HEK293 (cell line): ENCODE results near the gene ADM5.

Source experiments
- BCL6B ChIP-seq: fragments of 450-650 bp; formaldehyde crosslinking; IDR thresholded peaks from 2 replicates; pipeline ENCODE4 v1.5.1; 2017; ENCODE audit warnings: missing biosample characterization, missing genetic modification characterization
- KLF1 ChIP-seq: fragments of 450-650 bp; formaldehyde crosslinking; IDR thresholded peaks from 2 replicates; pipeline ENCODE4 v1.5.1; 2016; ENCODE audit warnings: missing biosample characterization, missing genetic modification characterization
- KLF10 ChIP-seq: fragments of 450-650 bp; IDR thresholded peaks from 2 replicates; pipeline ENCODE4 v1.5.1; 2018; ENCODE audit warnings: missing biosample characterization, mild to moderate bottlenecking, missing genetic modification characterization
- MYNN ChIP-seq: fragments of 450-650 bp; formaldehyde crosslinking; IDR thresholded peaks from 2 replicates; pipeline ENCODE4 v1.5.1; 2016; ENCODE audit warnings: missing biosample characterization, missing genetic modification characterization, borderline replicate concordance
- OSR2 ChIP-seq: fragments of 450-650 bp; formaldehyde crosslinking; IDR thresholded peaks from 2 replicates; pipeline ENCODE4 v1.5.1; 2016; ENCODE audit warnings: missing biosample characterization, missing genetic modification characterization
- PATZ1 ChIP-seq: fragments of 450-650 bp; formaldehyde crosslinking; IDR thresholded peaks from 2 replicates; pipeline ENCODE4 v1.5.1; 2016; ENCODE audit warnings: missing biosample characterization, missing genetic modification characterization
- REPIN1 ChIP-seq: fragments of 450-650 bp; formaldehyde crosslinking; IDR thresholded peaks from 2 replicates; pipeline ENCODE4 v1.5.1; 2017; ENCODE audit warnings: missing biosample characterization, missing genetic modification characterization, low read depth
- SCRT2 ChIP-seq: fragments of 450-650 bp; formaldehyde crosslinking; IDR thresholded peaks from 2 replicates; pipeline ENCODE4 v1.5.1; 2016; ENCODE audit warnings: missing biosample characterization, missing genetic modification characterization
- ZNF157 ChIP-seq: fragments of 450-650 bp; formaldehyde crosslinking; IDR thresholded peaks from 2 replicates; pipeline ENCODE4 v1.5.1; 2016; ENCODE audit warnings: missing biosample characterization, missing genetic modification characterization
- ZNF184 ChIP-seq: fragments of 450-650 bp; IDR thresholded peaks from 2 replicates; pipeline ENCODE4 v1.5.1; 2018; ENCODE audit warnings: missing biosample characterization, mild to moderate bottlenecking, missing genetic modification characterization
- ZNF221 ChIP-seq: fragments of 450-650 bp; formaldehyde crosslinking; IDR thresholded peaks from 2 replicates; pipeline ENCODE4 v1.5.1; 2017; ENCODE audit warnings: missing biosample characterization, missing genetic modification characterization, borderline replicate concordance
- ZNF280D ChIP-seq: fragments of 450-650 bp; formaldehyde crosslinking; IDR thresholded peaks from 2 replicates; pipeline ENCODE4 v1.5.1; 2016; ENCODE audit warnings: missing biosample characterization, missing genetic modification characterization
- ZNF292 ChIP-seq: fragments of 450-650 bp; formaldehyde crosslinking; IDR thresholded peaks from 2 replicates; pipeline ENCODE4 v1.5.1; 2016; ENCODE audit warnings: low read depth, missing biosample characterization, missing genetic modification characterization, borderline replicate concordance
- ZNF354C ChIP-seq: fragments of 450-650 bp; formaldehyde crosslinking; IDR thresholded peaks from 2 replicates; pipeline ENCODE4 v1.5.1; 2016; ENCODE audit warnings: missing biosample characterization, missing genetic modification characterization, low read depth, borderline replicate concordance
- ZNF48 ChIP-seq: fragments of 450-650 bp; formaldehyde crosslinking; IDR thresholded peaks from 2 replicates; pipeline ENCODE4 v1.5.1; 2016; ENCODE audit warnings: missing biosample characterization, missing genetic modification characterization
- ZNF510 ChIP-seq: fragments of 450-650 bp; formaldehyde crosslinking; IDR thresholded peaks from 2 replicates; pipeline ENCODE4 v1.5.1; 2018; ENCODE audit warnings: mild to moderate bottlenecking, missing genetic modification characterization, missing biosample characterization; ENCODE audit not compliant: insufficient replicate concordance
- ZNF529 ChIP-seq: fragments of 450-650 bp; formaldehyde crosslinking; IDR thresholded peaks from 2 replicates; pipeline ENCODE4 v1.5.1; 2017; ENCODE audit warnings: missing genetic modification characterization, missing biosample characterization; ENCODE audit not compliant: insufficient replicate concordance
- ZNF548 ChIP-seq: fragments of 450-650 bp; formaldehyde crosslinking; IDR thresholded peaks from 2 replicates; pipeline ENCODE4 v1.5.1; 2016; ENCODE audit warnings: missing biosample characterization, missing genetic modification characterization
- ZNF549 ChIP-seq: fragments of 450-650 bp; IDR thresholded peaks from 2 replicates; pipeline ENCODE4 v1.5.1; 2018; ENCODE audit warnings: missing biosample characterization, missing genetic modification characterization, mild to moderate bottlenecking, inconsistent platforms, moderate library complexity
- ZNF629 ChIP-seq: fragments of 450-650 bp; formaldehyde crosslinking; IDR thresholded peaks from 2 replicates; pipeline ENCODE4 v1.5.1; 2017; ENCODE audit warnings: missing biosample characterization, missing genetic modification characterization
- ZNF639 ChIP-seq: fragments of 450-650 bp; formaldehyde crosslinking; IDR thresholded peaks from 2 replicates; pipeline ENCODE4 v1.5.1; 2016; ENCODE audit warnings: missing biosample characterization, missing genetic modification characterization
- ZNF664 ChIP-seq: fragments of 450-650 bp; formaldehyde crosslinking; IDR thresholded peaks from 2 replicates; pipeline ENCODE4 v1.5.1; 2016; ENCODE audit warnings: missing biosample characterization, missing genetic modification characterization
- ZNF701 ChIP-seq: fragments of 450-650 bp; formaldehyde crosslinking; IDR thresholded peaks from 2 replicates; pipeline ENCODE4 v1.5.1; 2016; ENCODE audit warnings: missing biosample characterization, missing genetic modification characterization
- ZNF777 ChIP-seq: fragments of 450-650 bp; formaldehyde crosslinking; IDR thresholded peaks from 2 replicates; pipeline ENCODE4 v1.5.1; 2017; ENCODE audit warnings: missing biosample characterization, missing genetic modification characterization, borderline replicate concordance
- ZNF830 ChIP-seq: fragments of 450-650 bp; IDR thresholded peaks from 2 replicates; pipeline ENCODE4 v1.5.0; 2018; ENCODE audit warnings: missing biosample characterization, missing genetic modification characterization, low read depth, mild to moderate bottlenecking, moderate library complexity
- ZNF843 ChIP-seq: fragments of 450-650 bp; formaldehyde crosslinking; IDR thresholded peaks from 2 replicates; pipeline ENCODE4 v1.5.1; 2016; ENCODE audit warnings: missing biosample characterization, missing genetic modification characterization
- ZSCAN4 ChIP-seq: fragments of 450-650 bp; formaldehyde crosslinking; IDR thresholded peaks from 2 replicates; pipeline ENCODE4 v1.5.1; 2017; ENCODE audit warnings: missing biosample characterization, missing genetic modification characterization
- TF ChIP-seq, protein P1 (sequence below): fragments of 450-650 bp; formaldehyde crosslinking; IDR thresholded peaks from 2 replicates; pipeline ENCODE4 v1.5.0; 2017; ENCODE audit warnings: missing biosample characterization, missing genetic modification characterization, borderline replicate concordance

The ADM5 gene

GRCh38 chr19:49677901-49678674 is 11.3 kb upstream of the ADM5 start (continued):
- TF ChIP-seq ZNF157 (tag by site-specific recombination) (no peak), ZNF292 (tag by site-specific recombination) (no peak), KLF10 (tag by site-specific recombination) (no peak), REPIN1 (no peak), ZNF48 (tag by site-specific recombination) (no peak), ZNF280D (tag by site-specific recombination) (no peak), ZNF830 (no peak), PATZ1 (tag by site-specific recombination) (peak; percentile 19; the same call in 1 of the 2 replicates), ZNF354C (tag by site-specific recombination) (no peak), KLF1 (tag by site-specific recombination) (peak; percentile 48; the same call in 1 of the 2 replicates), SCRT2 (no peak), ZNF529 (tag by site-specific recombination) (no peak), ZNF549 (tag by site-specific recombination) (no peak), ZNF777 (tag by site-specific recombination) (no peak), ZNF664 (tag by site-specific recombination) (no peak), ZNF701 (tag by site-specific recombination) (no peak), ZNF548 (tag by site-specific recombination) (no peak), ZNF221 (no peak), MYNN (tag by site-specific recombination) (no peak), ZNF629 (tag by site-specific recombination) (no peak), ZNF639 (no peak), OSR2 (tag by site-specific recombination) (no peak), ZNF843 (tag by site-specific recombination) (no peak), ZNF510 (tag by site-specific recombination) (no peak), ZSCAN4 (tag by site-specific recombination) (no peak; the same call in 1 of the 2 replicates), ZNF184 (tag by site-specific recombination) (no peak), BCL6B (tag by site-specific recombination) (no peak)
- TF ChIP-seq, protein P1, sequence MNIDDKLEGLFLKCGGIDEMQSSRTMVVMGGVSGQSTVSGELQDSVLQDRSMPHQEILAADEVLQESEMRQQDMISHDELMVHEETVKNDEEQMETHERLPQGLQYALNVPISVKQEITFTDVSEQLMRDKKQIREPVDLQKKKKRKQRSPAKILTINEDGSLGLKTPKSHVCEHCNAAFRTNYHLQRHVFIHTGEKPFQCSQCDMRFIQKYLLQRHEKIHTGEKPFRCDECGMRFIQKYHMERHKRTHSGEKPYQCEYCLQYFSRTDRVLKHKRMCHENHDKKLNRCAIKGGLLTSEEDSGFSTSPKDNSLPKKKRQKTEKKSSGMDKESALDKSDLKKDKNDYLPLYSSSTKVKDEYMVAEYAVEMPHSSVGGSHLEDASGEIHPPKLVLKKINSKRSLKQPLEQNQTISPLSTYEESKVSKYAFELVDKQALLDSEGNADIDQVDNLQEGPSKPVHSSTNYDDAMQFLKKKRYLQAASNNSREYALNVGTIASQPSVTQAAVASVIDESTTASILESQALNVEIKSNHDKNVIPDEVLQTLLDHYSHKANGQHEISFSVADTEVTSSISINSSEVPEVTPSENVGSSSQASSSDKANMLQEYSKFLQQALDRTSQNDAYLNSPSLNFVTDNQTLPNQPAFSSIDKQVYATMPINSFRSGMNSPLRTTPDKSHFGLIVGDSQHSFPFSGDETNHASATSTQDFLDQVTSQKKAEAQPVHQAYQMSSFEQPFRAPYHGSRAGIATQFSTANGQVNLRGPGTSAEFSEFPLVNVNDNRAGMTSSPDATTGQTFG (tag by site-specific recombination), result no peak
